Right lobe of liver (tissue), 4 donors: Measurements from ENCODE around the gene CSF1.

Source experiments
- CTCF ChIP-seq, 4 donors: fragments of 200-600 bp in 3 of 4; fragments of 450-650 bp in 1 of 4; IDR thresholded peaks; one replicate each; pipeline versions ENCODE4 v1.5.1 to v1.8.0; 2016 to 2022; ENCODE audit warnings: antibody characterized with exemption in 4 of 4, mild to moderate bottlenecking in 2 of 4
- POLR2A ChIP-seq: fragments of 450-650 bp; IDR thresholded peaks from one replicate; pipeline ENCODE4 v1.6.1; 2017; ENCODE audit warnings: antibody characterized with exemption, mild to moderate bottlenecking
- donor health status: DM: no; HTN: no; CAD: no.
- donor health status: DM: no; HTN: no; CAD: no.
- donor health status: DM: no; HTN: yes; CAD: no.

GRCh38 chr1:109910963-109911798 is 532 bp downstream of the CSF1 start:
- no peak for TF ChIP-seq POLR2A
- no peak for TF ChIP-seq CTCF (IDR thresholded peaks at IDR 0.05)
